CD4-positive, alpha-beta T cell treated with Interleukin-2 at 100 ng/mL for 4 hours (primary cell): Measurements from ENCODE around the gene HAUS6.
"Not testable (repeated sequence)": the region's sequence is repeated elsewhere in the genome, so short reads cannot be mapped to it uniquely, and the experiment has no call there.

Experiments used
- DNase-seq: peaks from one replicate; pipeline ENCODE4 v3.0.0-alpha.2; 2020; ENCODE audit warnings: low spot score

The HAUS6 gene

DNA sequence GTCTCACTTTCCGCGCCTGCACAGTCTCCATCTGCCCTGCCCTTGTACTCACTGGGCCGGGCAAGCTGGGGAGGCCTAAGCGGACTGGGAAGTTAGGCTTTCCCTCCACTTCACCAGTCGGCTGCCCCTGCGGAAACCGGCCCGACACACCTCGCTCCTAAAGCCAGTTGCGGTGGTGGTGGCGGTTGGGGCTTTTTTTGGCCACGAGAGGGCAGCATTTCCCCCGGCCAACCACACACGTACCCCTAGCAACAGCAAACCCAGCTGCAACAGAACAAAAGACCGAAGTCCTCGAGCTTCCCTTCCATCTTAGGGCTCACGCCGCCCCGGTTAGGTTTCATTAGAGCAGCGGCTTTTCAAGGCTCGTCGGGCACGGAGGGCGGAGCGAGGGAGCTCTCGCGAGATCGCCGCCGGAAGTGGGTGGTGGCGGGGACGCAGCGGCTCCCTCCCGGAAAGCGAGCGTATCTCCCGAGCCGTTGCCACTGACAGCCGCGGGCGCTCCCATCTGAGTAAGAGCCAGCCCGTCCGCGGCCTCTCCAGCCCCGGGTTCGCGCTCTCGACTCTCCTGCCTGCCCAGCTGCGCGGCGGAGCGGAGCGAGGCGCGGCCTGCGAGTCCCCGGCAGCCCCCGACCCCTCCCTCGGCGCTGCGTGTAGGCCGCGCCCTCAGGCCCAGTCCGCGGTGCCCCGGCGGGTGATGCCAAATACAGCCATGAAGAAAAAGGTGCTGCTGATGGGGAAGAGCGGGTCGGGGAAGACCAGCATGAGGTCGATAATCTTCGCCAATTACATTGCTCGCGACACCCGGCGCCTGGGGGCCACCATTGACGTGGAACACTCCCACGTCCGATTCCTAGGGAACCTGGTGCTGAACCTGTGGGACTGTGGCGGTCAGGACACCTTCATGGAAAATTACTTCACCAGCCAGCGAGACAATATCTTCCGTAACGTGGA, 53.5 kb downstream of the HAUS6 start, which contains the start of gene RRAGA:
Gene RRAGA (plus strand): TSS at position 462 of the 951 bp plus-strand sequence. CDS start 233 bp downstream, at position 695.
- DNase-seq, result peak; percentile 95

DNA sequence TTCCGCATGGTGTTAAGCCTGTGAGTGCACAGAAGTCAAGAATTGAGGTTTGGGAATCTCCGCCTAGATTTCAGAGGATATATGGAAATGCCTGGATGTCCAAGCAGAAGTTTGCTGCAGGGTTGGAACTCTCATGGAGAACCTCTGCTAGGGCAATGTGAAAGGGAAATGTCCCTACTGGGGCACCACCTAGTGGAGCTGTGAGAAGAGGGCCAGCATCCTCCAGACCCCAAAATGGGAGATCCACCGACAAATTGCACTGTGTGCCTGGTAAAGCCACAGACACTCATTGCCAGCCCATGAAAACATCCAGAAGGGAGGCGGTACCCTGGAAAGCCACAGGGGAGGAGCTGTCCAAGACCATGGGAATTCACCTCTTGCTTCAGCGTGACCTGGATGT, 66.1 kb downstream of the HAUS6 start:
- DNase-seq, result no peak

DNA sequence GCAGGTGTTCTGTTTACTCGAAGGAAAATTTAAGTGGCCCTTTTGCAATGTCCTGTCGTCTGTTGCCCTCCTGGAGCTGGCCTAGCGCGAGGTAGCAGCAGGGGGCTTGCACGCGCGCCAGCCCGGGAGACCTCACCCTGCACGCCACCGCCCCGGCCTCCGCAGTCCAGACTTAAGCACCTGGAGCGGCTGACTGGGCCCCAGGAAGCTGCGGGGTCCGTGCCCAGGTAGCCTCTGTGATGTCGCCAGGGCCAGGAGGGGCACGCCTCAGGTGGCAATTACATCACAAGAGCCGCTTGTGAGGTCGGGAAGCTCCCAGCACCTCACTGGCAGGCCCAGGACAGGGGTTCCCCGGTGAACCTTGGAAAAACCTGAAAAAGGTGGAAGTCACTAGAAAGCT, 69.7 kb downstream of the HAUS6 start, which contains the start of gene SAXO1:
Gene SAXO1 (minus strand): TSS at position 195 of the 400 bp plus-strand sequence. CDS start 301 bp downstream, outside the sequence.
- DNase-seq, result no peak

DNA sequence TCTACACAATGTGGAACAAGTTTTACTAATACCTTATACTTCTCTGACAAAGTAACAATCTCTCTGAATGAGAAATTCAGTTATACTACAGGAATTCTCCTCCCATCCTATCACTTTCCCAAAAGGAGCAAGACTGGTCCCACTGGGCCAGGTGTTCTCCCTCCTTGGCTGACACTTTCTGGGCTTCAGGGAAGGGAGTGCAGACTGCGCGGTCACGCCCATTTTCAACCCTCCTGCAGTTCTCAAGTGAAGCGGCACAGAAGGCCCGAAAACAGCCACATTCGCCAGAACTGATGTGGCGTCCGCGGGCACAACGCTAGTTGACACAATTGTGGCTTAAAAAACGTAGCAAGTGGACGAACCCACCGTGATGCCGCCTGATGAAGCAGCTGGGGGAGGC, 70.3 kb downstream of the HAUS6 start:
- DNase-seq, result no peak

DNA sequence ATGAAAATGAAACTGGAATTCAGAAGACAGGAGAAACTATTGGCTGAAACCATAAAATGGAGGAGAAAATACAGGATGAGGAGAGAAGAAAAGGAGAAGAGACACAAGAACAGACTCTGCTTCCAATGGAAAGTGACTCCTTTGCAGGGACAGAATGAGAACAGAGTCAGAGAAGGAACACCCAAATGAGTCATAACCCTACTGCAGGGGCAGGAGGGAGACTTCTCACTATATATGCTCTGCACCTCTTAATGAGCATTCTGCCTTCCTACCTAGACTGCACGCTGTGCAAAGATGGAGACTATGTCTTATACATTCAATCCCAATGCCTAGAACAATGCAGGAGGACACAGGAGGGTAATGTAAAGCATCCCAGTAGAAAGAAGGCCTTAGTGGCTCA, 71.8 kb downstream of the HAUS6 start:
- no peak for DNase-seq

DNA sequence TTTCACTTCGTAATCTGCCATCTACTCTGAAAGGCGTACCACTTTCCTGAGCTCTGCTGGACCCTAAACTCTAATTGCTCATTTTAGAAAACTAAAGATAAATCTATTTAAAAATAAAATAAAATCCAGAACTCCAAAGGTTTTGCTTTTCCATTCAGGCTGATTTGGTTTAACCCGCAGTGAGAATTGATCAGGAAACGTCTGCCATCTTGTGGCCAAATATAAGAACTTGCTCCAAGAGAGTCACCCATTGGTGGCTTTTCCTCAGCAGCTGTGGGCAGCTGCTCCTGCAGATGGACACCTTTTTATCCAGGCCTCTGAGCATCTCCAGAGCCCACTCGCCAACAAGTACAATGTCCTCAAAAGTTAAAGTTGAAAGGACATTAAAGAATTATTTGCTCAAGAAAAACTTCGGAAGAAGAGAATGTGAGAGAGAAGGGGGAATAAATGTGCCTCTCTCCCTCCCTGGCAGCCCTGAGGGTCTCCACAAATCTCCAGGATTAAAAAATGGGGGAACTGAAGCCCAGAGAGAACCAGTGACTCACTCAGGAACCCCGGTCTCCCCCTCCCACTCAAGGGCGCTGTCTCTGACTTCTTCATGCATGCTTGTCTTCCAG, 73.8 kb downstream of the HAUS6 start:
- DNase-seq, result peak; percentile 49

DNA sequence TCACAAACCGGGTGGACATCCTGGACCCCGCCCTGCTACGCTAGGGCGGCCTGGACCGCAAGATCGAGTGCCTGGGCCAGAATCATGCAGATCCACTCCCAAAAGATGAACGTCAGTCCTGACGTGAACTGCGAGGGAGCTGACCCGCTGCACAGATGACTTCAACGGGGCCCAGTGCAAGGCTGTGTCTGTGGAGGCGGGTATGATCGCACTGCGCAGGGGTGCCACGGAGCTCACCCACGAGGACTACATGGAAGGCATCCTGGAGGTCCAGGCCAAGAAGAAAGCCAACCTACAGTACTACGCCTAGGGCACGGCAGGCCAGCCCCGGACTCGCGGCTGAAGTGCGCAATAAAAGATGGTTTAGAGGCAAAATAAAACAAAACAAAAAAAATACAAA, 74.9 kb downstream of the HAUS6 start:
- no peak for DNase-seq

DNA sequence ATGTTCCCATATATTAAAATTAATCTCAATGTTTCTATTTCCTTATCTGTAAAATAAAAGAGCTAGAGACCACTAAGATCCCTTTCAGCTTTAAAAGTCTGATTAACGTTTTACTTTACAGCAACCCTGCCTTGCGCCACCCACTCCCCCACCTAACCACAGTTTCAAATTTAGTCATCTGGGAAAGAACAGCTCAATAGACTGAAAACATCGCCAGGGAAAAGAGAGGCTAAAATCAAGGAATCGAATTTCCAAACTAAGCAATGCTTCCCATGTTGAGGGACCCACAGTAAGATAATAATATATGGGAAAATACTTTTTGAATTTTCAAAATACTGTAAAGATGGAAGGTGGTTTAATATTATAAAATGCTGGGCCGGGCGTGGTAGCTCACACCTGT, 76.3 kb downstream of the HAUS6 start:
- DNase-seq, result no peak

DNA sequence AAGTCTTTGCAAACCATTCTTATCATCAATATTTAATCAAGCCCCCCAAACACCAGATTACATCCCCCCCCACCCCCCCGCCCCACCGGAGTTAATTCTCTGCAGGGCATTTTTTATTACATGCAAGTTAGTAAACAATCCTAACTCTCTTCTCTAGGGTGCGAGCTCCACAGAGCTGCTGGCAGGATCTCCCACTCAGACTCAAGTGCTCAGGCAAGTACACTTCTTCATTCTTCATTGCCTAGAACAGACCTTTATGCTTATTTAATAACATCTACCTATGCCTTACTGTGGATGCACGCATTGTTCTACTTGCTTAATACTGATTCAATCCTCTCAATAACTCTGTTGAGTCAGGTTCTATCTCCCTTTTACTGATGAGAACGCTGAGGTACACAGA, 79.6 kb downstream of the HAUS6 start:
- DNase-seq, result no peak

DNA sequence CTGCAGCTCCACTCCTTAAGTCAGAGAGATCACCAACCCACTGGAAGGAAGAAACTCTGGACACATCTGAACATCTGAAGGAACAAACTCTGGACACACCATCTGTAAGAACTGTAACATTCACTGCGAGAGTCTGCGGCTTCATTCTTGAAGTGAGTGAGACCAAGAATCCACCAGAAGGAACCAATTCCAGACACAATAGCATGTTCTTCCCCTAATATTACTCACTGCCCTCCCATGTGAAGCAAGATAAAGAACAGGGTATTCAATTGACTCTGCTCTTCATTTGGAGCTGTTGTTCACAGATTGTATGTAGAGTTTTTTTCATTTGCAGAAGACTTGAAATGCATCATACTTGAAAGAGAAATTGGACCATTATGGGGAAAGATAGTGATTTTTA, 80.5 kb downstream of the HAUS6 start:
- no peak for DNase-seq

DNA sequence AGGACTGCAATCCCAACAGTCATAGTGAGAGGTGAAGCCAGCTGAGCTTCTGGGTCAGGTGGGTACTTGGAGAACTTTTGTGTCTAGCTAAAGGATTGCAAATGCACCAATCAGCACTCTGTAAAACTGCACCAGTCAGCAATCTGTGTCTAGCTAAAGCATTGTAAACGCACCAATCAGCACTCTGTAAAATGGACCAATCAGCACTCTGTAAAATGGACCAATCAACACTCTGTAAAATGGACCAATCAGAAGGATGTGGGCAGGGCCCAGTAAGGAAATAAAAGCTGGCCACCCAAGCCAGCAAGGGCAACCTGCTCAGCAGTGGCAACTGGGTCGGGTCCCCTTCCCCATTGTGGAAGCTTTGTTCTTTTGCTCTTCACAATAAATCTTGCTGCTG, 81.1 kb downstream of the HAUS6 start:
- not testable (repeated sequence) for DNase-seq

DNA sequence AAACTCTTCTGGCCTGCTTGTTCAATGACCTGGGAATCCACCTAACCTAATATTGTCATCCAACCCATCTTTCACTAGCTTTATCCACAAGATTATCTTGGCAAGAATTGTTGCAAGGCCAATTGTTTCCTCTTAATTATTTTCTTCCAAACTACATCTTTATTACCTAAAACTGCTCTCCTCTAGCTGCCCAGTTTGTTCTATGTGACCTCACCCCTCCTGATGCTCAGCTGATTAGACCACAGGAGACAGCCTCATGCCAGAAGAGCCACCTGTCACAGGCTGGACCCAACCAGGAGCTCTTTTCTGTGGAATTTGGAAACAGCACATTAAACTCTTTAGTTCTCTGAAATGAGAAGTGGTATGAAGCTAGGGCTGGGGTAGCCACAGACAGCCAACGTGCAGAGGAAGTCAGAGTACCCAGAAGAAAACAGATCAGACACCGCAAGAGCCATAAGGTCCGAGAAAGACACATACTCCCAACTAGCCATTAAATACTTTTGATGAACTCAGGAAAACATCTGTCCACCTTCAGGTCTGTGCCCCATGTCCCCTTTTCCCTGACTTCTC, 81.7 kb downstream of the HAUS6 start:
- DNase-seq, result no peak

DNA sequence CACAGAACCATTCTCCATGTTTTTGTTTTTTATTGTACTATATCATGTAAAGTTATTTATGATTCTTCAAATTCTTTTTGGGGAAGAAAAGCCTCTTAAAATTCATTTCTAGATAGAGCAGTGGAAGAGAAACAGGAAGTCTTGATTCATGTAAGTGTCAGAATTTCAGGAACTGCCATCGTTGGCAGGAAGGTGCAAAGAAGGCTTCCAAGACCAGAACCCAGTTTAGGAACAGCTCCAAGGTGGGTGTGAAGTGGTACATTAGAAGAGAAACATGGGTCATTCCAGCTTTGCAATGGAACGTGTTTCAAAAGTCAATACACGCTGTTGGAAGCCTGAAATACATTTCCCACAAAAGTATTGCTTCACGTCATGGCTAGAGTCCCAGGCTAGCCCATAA, 84.5 kb downstream of the HAUS6 start:
- no peak for DNase-seq

DNA sequence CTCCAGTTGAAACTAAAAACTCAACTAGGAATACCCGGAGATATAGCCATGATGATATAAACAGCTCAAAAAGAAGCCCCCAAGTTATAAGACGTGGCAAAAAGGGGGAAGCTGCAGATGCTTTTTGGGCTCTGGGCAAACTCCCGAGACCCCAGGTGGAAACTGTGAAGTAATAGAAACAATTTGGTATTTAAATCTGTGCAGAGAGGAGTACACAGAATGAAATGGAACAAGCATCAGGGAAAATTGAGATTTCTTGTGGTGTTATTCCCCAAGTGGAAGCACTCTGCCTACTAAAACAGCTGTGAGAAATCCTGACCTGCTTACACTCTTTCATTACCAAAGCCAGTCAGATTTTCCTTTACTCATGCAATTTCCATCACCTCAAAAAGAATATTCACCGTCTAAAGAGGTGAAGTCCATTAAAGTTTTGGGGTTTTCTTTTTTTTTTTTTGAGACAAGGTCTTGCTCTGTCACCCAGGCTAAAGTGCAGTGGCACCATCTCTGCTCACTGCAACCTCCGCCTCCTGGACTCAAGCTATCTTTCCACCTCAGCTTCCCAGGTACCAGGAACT, 93.2 kb downstream of the HAUS6 start:
- no peak for DNase-seq
